ENCODE measurements around the gene RANBP17.

Gene RANBP17

GRCh38 chr5:171314728-171315385, 453.0 kb downstream of the RANBP17 start:
- DNase-seq (ENCODE audit: low read depth in 1 of 2, low spot score in 1 of 2) = no peak

- DNase-seq (ENCODE audit: low read depth in 1 of 2, low spot score in 1 of 2) = no peak
Observed at GRCh38 chr5:171315386-171315891, 453.6 kb downstream of the RANBP17 start.

GRCh38 chr5:171315925-171316257, 454.1 kb downstream of the RANBP17 start:
- DNase-seq (ENCODE audit: low read depth in 1 of 2, low spot score in 1 of 2) = no peak

GRCh38 chr5:171316258-171317121, 454.7 kb downstream of the RANBP17 start:
- no peak for DNase-seq (ENCODE audit: low read depth in 1 of 2, low spot score in 1 of 2)

- DNase-seq (ENCODE audit: low read depth in 1 of 2, low spot score in 1 of 2) = no peak
Observed at GRCh38 chr5:171317230-171317629, 455.4 kb downstream of the RANBP17 start.

GRCh38 chr5:171318026-171318425, 456.2 kb downstream of the RANBP17 start:
- no peak for DNase-seq (ENCODE audit: low read depth in 1 of 2, low spot score in 1 of 2)

- no peak for DNase-seq (ENCODE audit: low read depth in 1 of 2, low spot score in 1 of 2)
Observed at GRCh38 chr5:171321447-171321846, 459.6 kb downstream of the RANBP17 start.

- no peak for DNase-seq (ENCODE audit: low read depth in 1 of 2, low spot score in 1 of 2)
Observed at GRCh38 chr5:171322527-171322926, 460.7 kb downstream of the RANBP17 start.

- DNase-seq (ENCODE audit: low read depth in 1 of 2, low spot score in 1 of 2) = no peak
Observed at GRCh38 chr5:171323007-171323406, 461.2 kb downstream of the RANBP17 start.

- DNase-seq (ENCODE audit: low read depth in 1 of 2, low spot score in 1 of 2) = no peak
Observed at GRCh38 chr5:171323806-171324632, 462.2 kb downstream of the RANBP17 start.

- no peak for DNase-seq (ENCODE audit: low read depth in 1 of 2, low spot score in 1 of 2)
Observed at GRCh38 chr5:171330021-171330420, 468.2 kb downstream of the RANBP17 start.

GRCh38 chr5:171335616-171336015, 473.8 kb downstream of the RANBP17 start:
- no peak for DNase-seq (ENCODE audit: low read depth in 1 of 2, low spot score in 1 of 2)

- DNase-seq (ENCODE audit: low read depth in 1 of 2, low spot score in 1 of 2) = no peak
Observed at GRCh38 chr5:171336521-171337209, 474.8 kb downstream of the RANBP17 start.

GRCh38 chr5:171337210-171337569, 475.4 kb downstream of the RANBP17 start:
- no peak for DNase-seq (ENCODE audit: low read depth in 1 of 2, low spot score in 1 of 2)

GRCh38 chr5:171340042-171340441, 478.2 kb downstream of the RANBP17 start:
- DNase-seq (ENCODE audit: low read depth in 1 of 2, low spot score in 1 of 2) = no peak

GRCh38 chr5:171340491-171340890, 478.7 kb downstream of the RANBP17 start:
- no peak for DNase-seq (ENCODE audit: low read depth in 1 of 2, low spot score in 1 of 2)

GRCh38 chr5:171342362-171343111, 480.7 kb downstream of the RANBP17 start:
- no peak for DNase-seq (ENCODE audit: low read depth in 1 of 2, low spot score in 1 of 2)

- no peak for DNase-seq (ENCODE audit: low read depth in 1 of 2, low spot score in 1 of 2)
Observed at GRCh38 chr5:171344936-171345608, 483.3 kb downstream of the RANBP17 start.
